Measurements from ENCODE around the gene PAK5.

The PAK5 gene

GRCh38 chr20:9634327-9634726 lies 204.5 kb downstream of the PAK5 start:
- no peak overlapping the region for H3K27ac ChIP-seq
- TF ChIP-seq, protein P1, sequence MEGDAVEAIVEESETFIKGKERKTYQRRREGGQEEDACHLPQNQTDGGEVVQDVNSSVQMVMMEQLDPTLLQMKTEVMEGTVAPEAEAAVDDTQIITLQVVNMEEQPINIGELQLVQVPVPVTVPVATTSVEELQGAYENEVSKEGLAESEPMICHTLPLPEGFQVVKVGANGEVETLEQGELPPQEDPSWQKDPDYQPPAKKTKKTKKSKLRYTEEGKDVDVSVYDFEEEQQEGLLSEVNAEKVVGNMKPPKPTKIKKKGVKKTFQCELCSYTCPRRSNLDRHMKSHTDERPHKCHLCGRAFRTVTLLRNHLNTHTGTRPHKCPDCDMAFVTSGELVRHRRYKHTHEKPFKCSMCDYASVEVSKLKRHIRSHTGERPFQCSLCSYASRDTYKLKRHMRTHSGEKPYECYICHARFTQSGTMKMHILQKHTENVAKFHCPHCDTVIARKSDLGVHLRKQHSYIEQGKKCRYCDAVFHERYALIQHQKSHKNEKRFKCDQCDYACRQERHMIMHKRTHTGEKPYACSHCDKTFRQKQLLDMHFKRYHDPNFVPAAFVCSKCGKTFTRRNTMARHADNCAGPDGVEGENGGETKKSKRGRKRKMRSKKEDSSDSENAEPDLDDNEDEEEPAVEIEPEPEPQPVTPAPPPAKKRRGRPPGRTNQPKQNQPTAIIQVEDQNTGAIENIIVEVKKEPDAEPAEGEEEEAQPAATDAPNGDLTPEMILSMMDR (IDR thresholded peaks at IDR 0.05), result no peak
- H3K9ac ChIP-seq, result no peak overlapping the region
- H3K4me3 ChIP-seq (ENCODE audit: low read depth, low read length), result no peak overlapping the region
- H3K4me2 ChIP-seq (ENCODE audit: low read length), result no peak overlapping the region
- no peaks in the 10 kb centered on the region for H3K27me3 ChIP-seq (ENCODE audit: control insufficient read depth, insufficient read depth, low read length)
- H3K9me3 ChIP-seq (ENCODE audit: control insufficient read depth, low read length), result no peaks in the 10 kb centered on the region
- no peaks in the 10 kb centered on the region for H3K4me1 ChIP-seq
- no peaks in the 10 kb centered on the region for H3K36me3 ChIP-seq (ENCODE audit: control insufficient read depth, insufficient read depth, low read length)
- H3K79me2 ChIP-seq, result no peaks in the 10 kb centered on the region
- H2AFZ ChIP-seq, result no peak overlapping the region

- no peaks in the 10 kb centered on the region for H3K9me3 ChIP-seq (ENCODE audit: control insufficient read depth, low read length)
- TF ChIP-seq, protein P1 (IDR thresholded peaks at IDR 0.05), result no peak
- H3K27me3 ChIP-seq (ENCODE audit: control insufficient read depth, insufficient read depth, low read length), result no peaks in the 10 kb centered on the region
- no peak overlapping the region for H3K4me3 ChIP-seq (ENCODE audit: low read depth, low read length)
- H2AFZ ChIP-seq, result no peak overlapping the region
- H3K4me2 ChIP-seq (ENCODE audit: low read length), result no peak overlapping the region
- no peak overlapping the region for H3K9ac ChIP-seq
- H3K27ac ChIP-seq, result no peak overlapping the region
- no peaks in the 10 kb centered on the region for H3K4me1 ChIP-seq
- H3K79me2 ChIP-seq, result no peaks in the 10 kb centered on the region
- H3K36me3 ChIP-seq (ENCODE audit: control insufficient read depth, insufficient read depth, low read length), result no peaks in the 10 kb centered on the region
Measured at GRCh38 chr20:9632991-9633390, 205.9 kb downstream of the PAK5 start.

GRCh38 chr20:9632265-9632664 lies 206.6 kb downstream of the PAK5 start:
- Histone ChIP-seq H3K79me2 (no peaks in the 10 kb centered on the region), H3K9me3 (ENCODE audit: control insufficient read depth, low read length) (no peaks in the 10 kb centered on the region), H3K4me2 (ENCODE audit: low read length) (no peak overlapping the region), H3K27me3 (ENCODE audit: control insufficient read depth, insufficient read depth, low read length) (no peaks in the 10 kb centered on the region), H3K4me1 (no peaks in the 10 kb centered on the region), H3K4me3 (ENCODE audit: low read depth, low read length) (no peak overlapping the region), H3K9ac (no peak overlapping the region), H3K36me3 (ENCODE audit: control insufficient read depth, insufficient read depth, low read length) (no peaks in the 10 kb centered on the region), H3K27ac (no peak overlapping the region), H2AFZ (no peak overlapping the region)
- TF ChIP-seq, protein P1 (IDR thresholded peaks at IDR 0.05), result no peak

DNA sequence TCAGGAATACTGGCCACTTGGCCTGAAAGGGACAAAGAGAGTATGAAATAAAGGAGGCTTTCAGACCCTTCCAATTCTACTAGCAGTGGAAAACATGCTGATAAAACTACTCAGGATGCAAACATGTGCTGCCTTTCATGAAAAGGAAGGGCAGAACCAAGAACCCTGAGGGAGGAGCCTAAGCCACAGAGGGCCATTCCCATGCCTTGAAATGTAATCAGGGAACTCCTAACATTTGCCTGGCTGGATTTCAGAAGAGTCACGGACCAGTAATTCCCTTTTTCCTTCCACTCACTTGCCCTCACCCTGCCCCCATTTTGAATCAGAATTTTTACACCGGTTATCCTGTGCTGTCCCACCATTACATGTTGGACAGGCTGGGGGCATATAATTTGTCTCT lies 208.3 kb downstream of the PAK5 start:
- Histone ChIP-seq H3K4me2 (ENCODE audit: low read length) (no peak overlapping the region), H3K79me2 (no peaks in the 10 kb centered on the region), H3K4me3 (ENCODE audit: low read depth, low read length) (no peak overlapping the region), H2AFZ (no peak overlapping the region), H3K4me1 (no peaks in the 10 kb centered on the region), H3K27me3 (ENCODE audit: control insufficient read depth, insufficient read depth, low read length) (no peaks in the 10 kb centered on the region), H3K36me3 (ENCODE audit: control insufficient read depth, insufficient read depth, low read length) (no peaks in the 10 kb centered on the region), H3K9ac (no peak overlapping the region), H3K9me3 (ENCODE audit: control insufficient read depth, low read length) (no peaks in the 10 kb centered on the region), H3K27ac (no peak overlapping the region)
- TF ChIP-seq, protein P1 (IDR thresholded peaks at IDR 0.05), result no peak

DNA sequence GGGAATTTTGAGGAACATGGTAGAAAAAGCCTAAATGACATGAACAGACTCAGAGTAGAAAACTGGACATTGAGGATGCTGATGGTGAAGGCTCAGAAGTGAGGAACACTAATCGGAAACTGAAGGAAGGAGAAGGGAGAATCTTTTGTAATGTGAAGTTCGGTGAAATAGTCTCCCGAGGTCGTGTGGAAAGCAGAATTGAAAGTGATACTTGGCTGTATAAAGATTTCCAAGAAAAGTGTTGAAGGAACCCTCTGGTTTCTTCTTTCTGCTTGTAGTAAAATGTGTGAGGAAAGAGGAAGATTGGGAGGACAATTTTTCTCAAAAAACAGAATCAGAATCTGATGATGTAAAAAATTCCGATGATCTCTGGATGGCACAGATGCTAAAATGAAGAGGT lies 209.0 kb downstream of the PAK5 start:
- Histone ChIP-seq H3K9ac (no peak overlapping the region), H3K27me3 (ENCODE audit: control insufficient read depth, insufficient read depth, low read length) (no peaks in the 10 kb centered on the region), H3K4me2 (ENCODE audit: low read length) (no peak overlapping the region), H3K9me3 (ENCODE audit: control insufficient read depth, low read length) (no peaks in the 10 kb centered on the region), H3K4me3 (ENCODE audit: low read depth, low read length) (no peak overlapping the region), H3K79me2 (no peaks in the 10 kb centered on the region), H3K36me3 (ENCODE audit: control insufficient read depth, insufficient read depth, low read length) (no peaks in the 10 kb centered on the region), H3K4me1 (no peaks in the 10 kb centered on the region), H3K27ac (no peak overlapping the region), H2AFZ (no peak overlapping the region)
- TF ChIP-seq, protein P1 (IDR thresholded peaks at IDR 0.05), result no peak
